Stomach (tissue), 9 donors: ENCODE data around the gene CACNA1G. TPM values are rescaled to one million over a fixed set of nuclear protein-coding genes. Genes with fewer than 3 reads are reported as not detected.

Experiments used
- DNase-seq, 2 donors: peaks; one replicate each; pipeline versions ENCODE4 v3.0.0 to v3.0.0-alpha.2; 2013 to 2019
- H3K27ac ChIP-seq, 5 donors: fragments of 200-600 bp in 4 of 5; sonication (generic) in 4 of 5; one replicate each; pipeline ENCODE4 v1.5.1; 2013 to 2019; ENCODE audit warnings: mild to moderate bottlenecking in 1 of 5, moderate library complexity in 1 of 5
- H3K27me3 ChIP-seq, 3 donors: fragments of 200-600 bp; sonication (generic); one replicate each; pipeline ENCODE4 v1.5.1; 2017 to 2019; ENCODE audit warnings: mixed run types in 1 of 3
- H3K36me3 ChIP-seq, 4 donors: fragments of 200-600 bp; sonication (generic); 1 replicate in 3 of 4; 2 replicates in 1 of 4; pipeline ENCODE4 v1.5.1; 2016 to 2019
- H3K4me1 ChIP-seq, 4 donors: fragments of 200-600 bp; sonication (generic); one replicate each; pipeline ENCODE4 v1.5.1; 2016 to 2019
- H3K4me3 ChIP-seq, 4 donors: fragments of 200-600 bp; sonication (generic) in 3 of 4; one replicate each; pipeline ENCODE4 v1.5.1; 2016 to 2019; ENCODE audit warnings: mild to moderate bottlenecking in 1 of 4
- H3K9me3 ChIP-seq, 4 donors: fragments of 200-600 bp; sonication (generic); one replicate each; pipeline ENCODE4 v1.5.1; 2016 to 2019
- CTCF ChIP-seq, 7 experiments: fragments of 450-650 bp in 4 of 7; fragments of 200-600 bp in 3 of 7; sonication (generic) in 3 of 7; IDR thresholded peaks; one replicate each; pipeline ENCODE4 v1.5.1; 2016 to 2019; ENCODE audit warnings: antibody characterized with exemption in 7 of 7, control low read depth in 2 of 7, mild to moderate bottlenecking in 1 of 7
- EP300 ChIP-seq: sonication (generic); formaldehyde crosslinking; IDR thresholded peaks from one replicate; pipeline ENCODE4 v1.6.1; 2017; ENCODE audit warnings: antibody characterized with exemption
- POLR2A ChIP-seq, 4 donors: fragments of 450-650 bp; IDR thresholded peaks; one replicate each; pipeline ENCODE4 v1.6.1; 2016; ENCODE audit warnings: antibody characterized with exemption in 4 of 4, control low read depth in 2 of 4, mild to moderate bottlenecking in 1 of 4, moderate library complexity in 1 of 4
- POLR2AphosphoS5 ChIP-seq, 3 donors: sonication (generic); formaldehyde crosslinking; IDR thresholded peaks; one replicate each; pipeline ENCODE4 v1.6.1; 2016; ENCODE audit warnings: antibody characterized with exemption in 3 of 3
- WGBS, 5 donors: extraction: QIAGEN DNeasy Blood & Tissue Kit in 3 of 5; methylation state at CpG; one replicate each; pipeline versions ENCODE4 v1.1.5 to v1.1.7; 2013 to 2018; 5-methylcytosine and 5-hydroxymethylcytosine counted together
- intact Hi-C: fragments of 100-400 bp; cut with DNase I; formaldehyde crosslinking; loops from one replicate; pipeline ENCODE4 v1.15.1; 2023; ENCODE audit warnings: low total_unique reads
- polyA plus RNA-seq, 3 donors: library from polyadenylated mRNA; stranded (reverse); fragments of 200-250 nt; gene quantifications; one replicate each; pipeline ENCODE4 v1.2.3, GENCODE V29; 2013
- total RNA-seq, 5 donors: library from RNA; depleted of rRNA; stranded (reverse); fragments of >200 nt; gene quantifications; one replicate each; pipeline versions ENCODE4 v1.1.0 to v1.2.3, GENCODE V29; 2014 to 2016
- donor health status: healthy with polysubstance abuse.
- donor health status: Bipolar disorder and iron deficiency.
- donor health status: healthy.

The CACNA1G gene
- total and polyA plus RNA-seq, 8 donors = 0.06 to 3.7 (median 1.1) TPM; not detected in 4

- Histone ChIP-seq H3K9me3 (no peaks in the 10 kb centered on the region), H3K36me3 (peaks cover 0 to 2% (median 1%) of the 10 kb centered on the region in 4 donors), H3K27ac (peak overlapping the region in 1 of 5 donors; percentile 34), H3K4me3 (peak overlapping the region; percentile 55 to 76 (median 58)), H3K27me3 (peaks cover 6 to 90% (median 63%) of the 10 kb centered on the region in 3 donors), H3K4me1 (peaks cover 49 to 77% (median 60%) of the 10 kb centered on the region in 4 donors)
- no peak for TF ChIP-seq POLR2A (IDR thresholded peaks at IDR 0.05)
- intact Hi-C loops = no loop called here
- no peak for DNase-seq
- whole genome bisulfite sequencing, 5 donors = 0 to 4% (median 1%) methylated on average over 33 to 87 of the region's 88 CpGs
Observed at GRCh38 chr17:50560931-50561745, 623 bp downstream of the CACNA1G start.

DNA sequence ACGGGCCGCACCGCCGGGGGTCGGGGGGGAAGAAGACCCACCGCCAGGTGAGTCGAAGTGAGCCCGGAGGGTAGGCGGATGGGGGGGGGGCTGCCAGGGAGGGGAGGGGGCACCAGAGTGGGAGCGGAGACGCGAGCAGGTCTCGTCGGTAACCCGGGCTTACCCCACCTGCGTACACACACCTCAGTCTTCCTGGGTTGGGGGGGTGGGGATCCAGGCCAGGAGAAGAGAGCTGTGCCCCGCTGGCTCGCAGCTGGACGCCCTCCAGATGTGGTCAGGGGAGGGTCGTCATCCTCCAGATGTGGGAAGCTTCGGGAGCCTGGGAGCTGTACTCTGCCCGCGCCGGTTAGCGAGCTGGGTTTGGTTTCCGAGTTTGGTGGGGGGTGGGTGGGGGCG lies 1.2 kb downstream of the CACNA1G start:
- intact Hi-C loops = no loop called here
- H3K27me3 ChIP-seq = peaks cover 6 to 97% (median 63%) of the 10 kb centered on the region in 3 donors
- no peak overlapping the region for H3K27ac ChIP-seq
- no peaks in the 10 kb centered on the region for H3K36me3 ChIP-seq
- H3K4me3 ChIP-seq = peak overlapping the region; percentile 55 to 76 (median 58)
- DNase-seq = no peak
- no peak for TF ChIP-seq EP300
- TF ChIP-seq POLR2AphosphoS5 (IDR thresholded peaks at IDR 0.05) = no peak
- no peak for TF ChIP-seq POLR2A (IDR thresholded peaks at IDR 0.05)
- TF ChIP-seq CTCF (IDR thresholded peaks at IDR 0.05) = no peak
- WGBS, 5 donors = 1 to 4% (median 2%) methylated on average over 15 to 27 of the region's 27 CpGs
- H3K9me3 ChIP-seq = no peaks in the 10 kb centered on the region
- H3K4me1 ChIP-seq = peaks cover 49 to 75% (median 58%) of the 10 kb centered on the region in 4 donors

GRCh38 chr17:50562242-50563091 lies 2.0 kb downstream of the CACNA1G start:
- Histone ChIP-seq H3K4me3 (peak overlapping the region in 1 of 4 donors; percentile 55), H3K27me3 (peaks cover 6 to 100% (median 63%) of the 10 kb centered on the region in 3 donors), H3K27ac (no peak overlapping the region), H3K9me3 (no peaks in the 10 kb centered on the region), H3K4me1 (peaks cover 49 to 68% (median 58%) of the 10 kb centered on the region in 4 donors), H3K36me3 (no peaks in the 10 kb centered on the region)
- TF ChIP-seq POLR2A (IDR thresholded peaks at IDR 0.05) (no peak), POLR2AphosphoS5 (IDR thresholded peaks at IDR 0.05) (no peak), EP300 (no peak), CTCF (IDR thresholded peaks at IDR 0.05) (no peak)
- intact Hi-C loops = no loop called here
- WGBS, 5 donors = 18 to 33% (median 24%) methylated on average over 19 to 22 of the region's 22 CpGs
- no peak for DNase-seq

- intact Hi-C loops = no loop called here
- no peak for TF ChIP-seq POLR2A (IDR thresholded peaks at IDR 0.05)
- TF ChIP-seq POLR2AphosphoS5 (IDR thresholded peaks at IDR 0.05) = no peak
- no peak for TF ChIP-seq EP300
- TF ChIP-seq CTCF (IDR thresholded peaks at IDR 0.05) = no peak
- Histone ChIP-seq H3K27ac (no peak overlapping the region), H3K27me3 (peaks cover 6 to 100% (median 63%) of the 10 kb centered on the region in 3 donors), H3K36me3 (no peaks in the 10 kb centered on the region), H3K9me3 (no peaks in the 10 kb centered on the region), H3K4me1 (peaks cover 49 to 66% (median 58%) of the 10 kb centered on the region in 4 donors), H3K4me3 (no peak overlapping the region)
- WGBS, 5 donors = 63 to 82% (median 80%) methylated on average over 4 of the region's 4 CpGs
- DNase-seq = no peak
Observed at GRCh38 chr17:50563092-50563511, 2.6 kb downstream of the CACNA1G start.
